ENCODE data around the gene GP2. TPM values are rescaled to one million over a fixed set of nuclear protein-coding genes. Genes with fewer than 3 reads are reported as not detected.

The GP2 gene
- total RNA-seq, 3 donors from 2014 or later: 1.3 to 1.9 TPM; not detected in 1

- Histone ChIP-seq H3K36me3 (no peaks in the 10 kb centered on the region), H3K4me1 (no peaks in the 10 kb centered on the region), H3K4me3 (no peak overlapping the region), H3K27me3 (peaks cover 0 to 3% of the 10 kb centered on the region in 2 donors), H3K27ac (no peak overlapping the region), H3K9me3 (no peaks in the 10 kb centered on the region)
- intact Hi-C loops (cut with DNase I; ENCODE audit: low total_unique reads): no loop called here
- DNase-seq (ENCODE audit: low spot score in 2 of 2): no peak
- TF ChIP-seq POLR2AphosphoS5 (IDR thresholded peaks at IDR 0.05): no peak
- TF ChIP-seq CTCF (IDR thresholded peaks at IDR 0.05): no peak
- TF ChIP-seq POLR2A (IDR thresholded peaks at IDR 0.05): no peak
Measured at GRCh38 chr16:20285993-20286499, 41.3 kb downstream of the GP2 start.

DNA sequence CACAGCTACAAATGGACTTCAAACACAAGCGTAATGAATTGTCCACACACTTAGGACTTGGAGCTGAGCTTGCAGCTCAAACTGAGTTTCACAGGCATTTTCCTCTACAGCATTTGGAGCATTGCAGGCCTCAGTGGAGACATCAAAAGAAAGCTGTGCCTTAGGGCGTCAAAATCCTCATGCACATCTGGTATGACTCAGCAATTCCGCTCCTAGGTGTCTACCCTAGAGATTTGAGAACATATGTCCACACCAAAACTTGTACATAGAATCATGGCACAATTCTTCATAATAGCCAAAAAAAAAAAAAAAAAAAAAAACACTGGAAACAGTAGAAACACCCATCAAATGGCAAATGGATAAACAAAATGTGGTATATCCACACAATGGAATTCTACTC is 47.1 kb downstream of the GP2 start:
- TF ChIP-seq POLR2A (IDR thresholded peaks at IDR 0.05): no peak
- no peak for TF ChIP-seq POLR2AphosphoS5 (IDR thresholded peaks at IDR 0.05)
- no peak for TF ChIP-seq CTCF (IDR thresholded peaks at IDR 0.05)
- H3K36me3 ChIP-seq: no peaks in the 10 kb centered on the region
- no peak overlapping the region for H3K27ac ChIP-seq
- DNase-seq (ENCODE audit: low spot score in 2 of 2): no peak
- H3K4me1 ChIP-seq: no peaks in the 10 kb centered on the region
- no peak overlapping the region for H3K4me3 ChIP-seq
- no peaks in the 10 kb centered on the region for H3K9me3 ChIP-seq
- H3K27me3 ChIP-seq: no peaks in the 10 kb centered on the region
- intact Hi-C loops (cut with DNase I; ENCODE audit: low total_unique reads): no loop called here

DNA sequence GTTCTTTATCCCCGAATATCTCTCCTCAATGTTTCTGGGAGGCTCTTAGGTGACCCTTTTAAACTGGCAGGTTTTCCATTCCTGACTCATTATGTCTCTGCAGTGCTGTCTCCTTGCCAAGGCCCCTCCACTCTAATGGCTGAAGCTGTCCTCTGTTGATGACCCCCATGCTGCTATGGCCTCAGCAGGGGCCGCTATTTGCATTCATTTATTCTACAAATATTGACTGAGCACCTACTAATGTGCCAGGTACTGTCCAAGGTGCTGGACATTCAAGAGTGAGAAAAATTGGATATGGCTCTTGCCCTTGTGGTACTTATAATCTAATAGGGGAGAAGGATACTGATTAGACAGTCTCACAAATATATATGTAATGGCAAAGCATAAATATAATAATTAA is 55.4 kb downstream of the GP2 start:
- Histone ChIP-seq H3K27me3 (no peaks in the 10 kb centered on the region), H3K36me3 (no peaks in the 10 kb centered on the region), H3K4me3 (no peak overlapping the region), H3K9me3 (no peaks in the 10 kb centered on the region), H3K4me1 (no peaks in the 10 kb centered on the region), H3K27ac (no peak overlapping the region)
- TF ChIP-seq POLR2AphosphoS5 (IDR thresholded peaks at IDR 0.05) (no peak), POLR2A (IDR thresholded peaks at IDR 0.05) (no peak), CTCF (IDR thresholded peaks at IDR 0.05) (no peak)
- intact Hi-C loops (cut with DNase I; ENCODE audit: low total_unique reads): no loop called here
- DNase-seq (ENCODE audit: low spot score in 2 of 2): no peak

- H3K4me1 ChIP-seq: no peaks in the 10 kb centered on the region
- no peaks in the 10 kb centered on the region for H3K36me3 ChIP-seq
- intact Hi-C loops (cut with DNase I; ENCODE audit: low total_unique reads): no loop called here
- TF ChIP-seq POLR2A (IDR thresholded peaks at IDR 0.05) (no peak), CTCF (IDR thresholded peaks at IDR 0.05) (no peak), POLR2AphosphoS5 (IDR thresholded peaks at IDR 0.05) (no peak)
- H3K27me3 ChIP-seq: no peaks in the 10 kb centered on the region
- H3K9me3 ChIP-seq: no peaks in the 10 kb centered on the region
- no peak for DNase-seq (ENCODE audit: low spot score in 2 of 2)
- no peak overlapping the region for H3K27ac ChIP-seq
- H3K4me3 ChIP-seq: no peak overlapping the region
Measured at GRCh38 chr16:20268409-20268808, 58.9 kb downstream of the GP2 start.

GRCh38 chr16:20265019-20265418 is 62.3 kb downstream of the GP2 start:
- no peak for DNase-seq (ENCODE audit: low spot score in 2 of 2)
- no peaks in the 10 kb centered on the region for H3K4me1 ChIP-seq
- H3K36me3 ChIP-seq: no peaks in the 10 kb centered on the region
- intact Hi-C loops (cut with DNase I; ENCODE audit: low total_unique reads): no loop called here
- H3K9me3 ChIP-seq: no peaks in the 10 kb centered on the region
- H3K27ac ChIP-seq: no peak overlapping the region
- no peak for TF ChIP-seq CTCF (IDR thresholded peaks at IDR 0.05)
- no peak for TF ChIP-seq POLR2AphosphoS5 (IDR thresholded peaks at IDR 0.05)
- TF ChIP-seq POLR2A (IDR thresholded peaks at IDR 0.05): no peak
- H3K27me3 ChIP-seq: no peaks in the 10 kb centered on the region
- H3K4me3 ChIP-seq: no peak overlapping the region
